ENCODE measurements around the gene SNAI1.
"Not testable (repeated sequence)": the region's sequence is repeated elsewhere in the genome, so short reads cannot be mapped to it uniquely, and the experiment has no call there.

The SNAI1 gene

GRCh38 chr20:49964964-49965780 lies 17.6 kb upstream of the SNAI1 start:
- no peak for DNase-seq

GRCh38 chr20:49965781-49966305 lies 16.9 kb upstream of the SNAI1 start:
- DNase-seq: no peak

GRCh38 chr20:49966861-49967260 lies 15.9 kb upstream of the SNAI1 start:
- DNase-seq: no peak

GRCh38 chr20:49969234-49969633 lies 13.5 kb upstream of the SNAI1 start:
- no peak for DNase-seq

GRCh38 chr20:49969946-49970345 lies 12.8 kb upstream of the SNAI1 start:
- no peak for DNase-seq

GRCh38 chr20:49970498-49970897 lies 12.3 kb upstream of the SNAI1 start:
- DNase-seq: no peak

GRCh38 chr20:49973981-49974380 lies 8.8 kb upstream of the SNAI1 start:
- DNase-seq: no peak

GRCh38 chr20:49976542-49976941 lies 6.2 kb upstream of the SNAI1 start:
- DNase-seq: no peak

- DNase-seq: not testable (repeated sequence)
These were observed 5.0 kb upstream of the SNAI1 start for GRCh38 chr20:49977740-49978139.

- DNase-seq: no peak
These were observed 4.1 kb upstream of the SNAI1 start for GRCh38 chr20:49978685-49979029.

- DNase-seq: no peak
These were observed 3.5 kb upstream of the SNAI1 start for GRCh38 chr20:49979030-49979832.

- DNase-seq: peak; percentile 46
These were observed 2.4 kb upstream of the SNAI1 start for GRCh38 chr20:49980140-49981008.

- DNase-seq: no peak
These were observed 1.3 kb upstream of the SNAI1 start for GRCh38 chr20:49981218-49982071.

- DNase-seq: no peak
These were observed 771 bp upstream of the SNAI1 start for GRCh38 chr20:49982072-49982345.

- no peak for DNase-seq
These were observed 505 bp downstream of the SNAI1 start for GRCh38 chr20:49983123-49983847.

GRCh38 chr20:49983848-49984408 lies 1.1 kb downstream of the SNAI1 start:
- DNase-seq: no peak

GRCh38 chr20:49984426-49985153 lies 1.8 kb downstream of the SNAI1 start:
- DNase-seq: no peak

GRCh38 chr20:49985157-49985556 lies 2.4 kb downstream of the SNAI1 start:
- no peak for DNase-seq

- no peak for DNase-seq
These were observed 2.8 kb downstream of the SNAI1 start for GRCh38 chr20:49985617-49986016.

GRCh38 chr20:49986049-49986448 lies 3.3 kb downstream of the SNAI1 start:
- DNase-seq: no peak

All from COR-L47 (cell line).